Measurements from ENCODE around the gene BTBD17.

The BTBD17 gene

GRCh38 chr17:74359916-74360315 lies 1.8 kb downstream of the BTBD17 start:
- no peak for DNase-seq (ENCODE audit: low read depth in 2 of 2)

GRCh38 chr17:74358697-74359096 lies 3.0 kb downstream of the BTBD17 start:
- no peak for DNase-seq (ENCODE audit: low read depth in 2 of 2)

GRCh38 chr17:74357466-74357809 lies 4.2 kb downstream of the BTBD17 start:
- no peak for DNase-seq (ENCODE audit: low read depth in 2 of 2)

DNA sequence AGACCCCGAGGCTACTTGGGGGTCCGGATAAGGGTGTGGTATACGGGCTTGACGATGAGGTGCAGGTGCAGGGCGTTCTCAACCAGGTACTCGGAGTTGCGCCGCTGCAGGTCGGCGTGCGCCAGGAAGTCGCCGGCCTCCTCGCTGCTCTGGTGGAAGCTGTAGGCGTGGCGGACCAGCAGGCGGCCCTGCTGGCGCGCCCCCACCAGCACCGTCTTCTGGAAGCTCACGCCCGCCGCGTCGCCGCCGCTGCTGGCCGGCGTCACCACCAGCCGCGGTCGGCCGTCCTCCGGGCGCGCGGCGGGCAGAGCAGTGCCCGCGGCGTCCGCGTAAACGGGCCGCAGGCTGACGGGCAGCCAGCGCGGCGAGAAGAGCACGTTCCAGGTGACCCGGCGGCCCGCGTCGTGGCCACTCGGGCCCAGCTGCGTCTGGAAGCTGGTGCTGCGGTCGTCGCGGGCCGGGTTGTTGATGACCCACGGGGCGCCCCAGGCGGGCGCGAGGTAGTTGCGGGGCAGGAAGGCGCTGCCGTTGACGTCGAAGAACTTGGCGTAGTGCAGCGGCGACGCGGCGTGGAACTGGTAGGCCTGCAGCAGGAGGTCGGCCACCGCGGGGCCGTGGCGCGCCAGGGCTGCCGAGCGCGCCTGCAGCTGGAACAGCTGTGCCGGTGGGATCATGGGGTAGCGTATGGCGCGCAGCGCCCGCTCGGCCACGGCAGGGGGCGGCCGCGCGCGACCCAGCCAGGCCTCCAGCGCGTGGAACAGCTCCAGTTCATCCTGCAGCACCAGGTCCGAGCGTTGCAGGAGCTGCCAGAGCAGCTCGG lies 4.8 kb downstream of the BTBD17 start:
- no peak for DNase-seq (ENCODE audit: low read depth in 2 of 2)

DNA sequence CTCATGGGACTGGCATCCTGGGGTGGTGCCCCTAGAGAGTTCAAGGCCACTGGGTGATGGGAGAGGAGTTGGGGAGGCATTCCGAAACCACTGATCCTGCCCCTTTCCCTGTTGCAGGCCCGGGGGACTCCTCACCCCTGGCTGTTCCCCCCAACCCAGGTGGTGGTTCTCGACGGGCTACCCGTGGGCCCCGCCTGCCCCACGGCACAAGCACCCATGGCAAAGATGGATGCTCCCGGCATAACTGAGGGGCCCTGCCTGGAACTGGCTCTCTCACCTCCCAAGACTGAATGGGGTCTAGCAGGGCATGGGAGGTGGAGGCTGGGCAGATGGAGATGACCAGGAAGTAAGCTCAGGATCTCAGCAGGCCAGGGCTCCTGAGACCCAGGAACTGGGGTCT lies 6.6 kb downstream of the BTBD17 start:
- DNase-seq (ENCODE audit: low read depth in 2 of 2): no peak

GRCh38 chr17:74354561-74354960 lies 7.1 kb downstream of the BTBD17 start:
- DNase-seq (ENCODE audit: low read depth in 2 of 2): no peak

DNA sequence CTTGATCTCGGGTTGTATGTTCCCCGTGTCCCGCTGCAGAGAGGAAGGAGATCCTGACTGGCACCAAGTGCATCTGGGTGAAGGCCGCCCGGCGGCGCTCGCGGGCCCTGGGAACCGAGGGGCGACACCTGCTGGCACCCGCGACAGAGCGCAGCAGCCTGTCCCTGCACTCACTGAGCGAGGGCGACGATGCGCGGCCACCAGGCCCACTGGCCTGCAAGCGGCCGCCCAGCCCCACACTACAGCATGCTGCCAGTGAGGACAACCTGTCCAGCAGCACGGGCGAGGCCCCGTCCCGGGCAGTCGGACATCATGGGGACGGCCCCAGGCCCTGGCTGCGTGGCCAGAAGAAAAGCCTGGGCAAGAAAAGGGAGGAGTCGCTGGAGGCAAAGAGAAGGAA lies 7.5 kb downstream of the BTBD17 start:
- peak in 1 of 2 donors; percentile 22 for DNase-seq (ENCODE audit: low read depth in 2 of 2)

DNA sequence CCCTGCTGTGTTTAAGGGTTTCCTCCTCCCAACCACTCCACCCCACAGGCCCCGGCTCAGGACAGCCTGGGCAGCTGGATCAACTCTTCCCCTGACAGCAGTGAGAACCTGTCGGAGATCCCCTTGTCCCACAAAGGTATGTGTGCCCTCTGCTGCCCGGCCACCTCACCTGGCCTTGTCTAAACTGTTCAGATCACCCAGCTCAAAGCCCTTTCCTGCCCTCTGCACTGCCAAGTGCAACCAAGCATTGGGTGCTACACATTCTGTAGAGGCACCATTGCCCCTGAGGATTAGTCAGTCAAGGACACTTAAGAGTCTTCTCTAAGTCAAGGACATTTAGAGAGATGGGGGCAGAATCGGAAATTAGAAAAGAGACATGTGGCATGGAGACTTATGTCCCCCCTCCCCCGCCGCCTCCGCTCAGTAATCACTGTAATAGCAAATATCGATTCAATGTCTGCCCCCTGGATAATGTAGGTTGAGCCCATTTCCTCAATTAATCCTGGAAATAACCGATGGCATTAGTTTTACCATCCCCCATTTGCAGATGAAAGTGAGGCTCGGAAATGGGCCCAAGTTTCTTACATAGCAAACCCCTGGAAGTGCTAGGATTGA lies 8.1 kb downstream of the BTBD17 start:
- DNase-seq (ENCODE audit: low read depth in 2 of 2): no peak

DNA sequence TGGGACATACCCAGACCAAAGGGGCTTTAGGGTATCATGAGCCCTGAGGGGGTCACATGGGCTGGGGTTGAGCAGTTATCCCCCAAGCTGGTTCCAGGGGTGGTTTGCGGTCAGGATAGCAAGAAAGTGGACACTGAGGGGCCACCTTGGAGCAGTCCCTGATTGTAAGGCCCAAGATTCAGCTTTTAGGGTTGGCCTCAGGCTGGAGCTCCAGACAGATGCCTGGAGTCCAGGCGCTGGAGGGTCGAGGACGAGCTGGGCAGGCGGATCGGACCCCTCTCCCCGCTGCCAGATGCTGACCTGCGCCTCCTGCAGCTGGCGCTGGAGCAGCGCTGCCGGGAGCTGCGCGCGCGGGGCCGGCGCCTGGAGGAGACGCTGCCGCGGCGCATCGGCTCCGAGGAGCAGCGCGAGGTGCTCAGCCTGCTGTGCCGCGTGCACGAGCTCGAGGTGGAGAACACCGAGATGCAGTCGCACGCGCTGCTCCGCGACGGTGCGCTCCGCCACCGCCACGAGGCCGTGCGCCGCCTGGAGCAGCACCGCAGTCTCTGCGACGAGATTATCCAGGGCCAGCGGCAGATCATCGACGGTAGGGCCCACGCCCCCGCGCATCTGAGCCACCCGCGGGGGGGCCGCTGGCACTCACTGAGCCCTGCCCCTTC lies 10.0 kb downstream of the BTBD17 start:
- no peak for DNase-seq (ENCODE audit: low read depth in 2 of 2)

GRCh38 chr17:74350486-74350885 lies 11.2 kb downstream of the BTBD17 start:
- no peak for DNase-seq (ENCODE audit: low read depth in 2 of 2)

- no peak for DNase-seq (ENCODE audit: low read depth in 2 of 2)
Observed at GRCh38 chr17:74349120-74349519, 12.5 kb downstream of the BTBD17 start.

GRCh38 chr17:74347646-74348045 lies 14.0 kb downstream of the BTBD17 start:
- no peak for DNase-seq (ENCODE audit: low read depth in 2 of 2)

- DNase-seq (ENCODE audit: low read depth in 2 of 2): no peak
Observed at GRCh38 chr17:74345433-74346241, 16.0 kb downstream of the BTBD17 start.

DNA sequence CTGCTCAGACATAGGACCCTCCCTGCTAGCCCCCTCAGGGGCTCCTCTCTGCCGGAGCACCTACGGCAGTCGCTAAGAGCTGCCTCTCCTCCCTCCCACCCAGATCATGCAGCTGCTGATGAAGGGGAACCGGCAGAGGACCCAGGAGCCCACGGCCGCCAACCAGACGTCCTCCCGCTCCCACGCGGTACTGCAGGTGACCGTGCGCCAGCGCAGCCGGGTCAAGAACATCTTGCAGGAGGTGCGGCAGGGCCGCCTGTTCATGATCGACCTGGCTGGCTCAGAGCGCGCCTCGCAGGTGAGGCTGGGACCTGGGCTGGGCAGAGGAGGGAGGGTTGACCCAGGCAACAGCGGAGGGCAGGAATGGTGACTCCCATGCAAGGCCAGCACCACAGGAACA lies 17.0 kb downstream of the BTBD17 start:
- DNase-seq (ENCODE audit: low read depth in 2 of 2): no peak

- DNase-seq (ENCODE audit: low read depth in 2 of 2): no peak
Observed at GRCh38 chr17:74343526-74344284, 18.0 kb downstream of the BTBD17 start.

DNA sequence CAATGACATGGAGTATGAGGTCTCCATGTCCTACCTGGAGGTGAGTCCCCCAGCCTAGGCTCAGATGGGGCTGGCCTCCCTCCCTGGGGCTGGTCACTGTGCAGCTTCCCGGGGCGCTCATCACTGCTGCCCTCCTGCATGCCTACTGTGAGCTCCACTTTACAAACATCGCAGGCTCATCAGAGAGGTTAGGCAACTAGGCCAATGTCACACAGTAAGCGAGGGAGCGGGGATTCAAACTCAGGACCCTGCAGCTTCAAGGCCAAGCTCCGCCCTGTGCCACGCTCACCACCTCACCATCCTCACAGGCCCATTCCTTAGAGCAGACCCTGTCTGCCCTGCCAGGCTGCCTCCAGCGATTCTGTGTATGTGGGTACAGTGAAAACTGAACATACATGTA lies 18.5 kb downstream of the BTBD17 start:
- DNase-seq (ENCODE audit: low read depth in 2 of 2): no peak

DNA sequence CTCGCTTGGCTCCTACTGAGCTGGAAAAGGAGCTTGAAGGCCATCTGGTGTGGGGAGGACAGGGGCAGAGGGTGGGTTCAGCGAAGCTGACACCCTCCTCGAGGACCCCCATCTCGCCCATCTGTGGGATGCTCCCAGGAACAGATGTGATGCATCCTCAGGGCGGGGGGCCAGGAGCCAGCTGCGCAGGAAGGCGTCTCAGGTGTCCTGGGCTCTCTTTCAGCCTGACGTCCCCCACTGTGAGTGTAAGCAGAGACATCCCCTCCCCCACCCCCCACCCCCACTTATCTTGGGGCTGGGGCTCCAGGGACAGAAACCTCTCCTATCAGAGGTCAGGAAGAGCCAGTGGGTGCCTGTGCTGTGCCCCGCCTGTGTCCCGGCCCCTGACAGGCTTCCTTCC lies 19.4 kb downstream of the BTBD17 start:
- no peak for DNase-seq (ENCODE audit: low read depth in 2 of 2)

DNA sequence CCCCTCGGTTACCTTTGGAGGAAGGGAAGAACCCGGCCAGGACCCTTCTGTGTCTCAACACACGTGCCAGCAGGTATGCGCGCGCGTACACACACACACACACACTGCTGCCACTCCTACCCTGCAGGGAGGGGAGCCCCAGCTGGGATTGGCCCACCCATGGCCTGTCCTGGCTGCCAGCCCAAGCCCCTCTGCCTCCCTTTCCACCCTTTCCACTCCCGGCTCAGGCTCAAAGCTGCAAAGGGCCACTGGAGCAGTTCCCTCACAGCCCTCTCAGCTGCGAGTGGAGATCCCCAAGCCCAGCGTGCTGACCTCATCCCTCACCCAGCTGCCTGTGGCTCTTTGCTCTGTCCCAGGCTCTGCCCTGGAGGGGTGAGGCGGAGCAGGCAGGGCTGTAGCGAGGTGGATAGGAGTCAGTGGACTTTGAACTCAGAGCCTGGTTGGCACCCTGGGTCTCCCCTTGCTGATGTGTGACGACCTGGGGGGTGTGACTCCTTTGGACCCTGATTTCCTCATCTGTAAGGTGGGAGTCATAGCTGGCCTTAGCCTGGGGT lies 21.1 kb downstream of the BTBD17 start:
- no peak for DNase-seq (ENCODE audit: low read depth in 2 of 2)

DNA sequence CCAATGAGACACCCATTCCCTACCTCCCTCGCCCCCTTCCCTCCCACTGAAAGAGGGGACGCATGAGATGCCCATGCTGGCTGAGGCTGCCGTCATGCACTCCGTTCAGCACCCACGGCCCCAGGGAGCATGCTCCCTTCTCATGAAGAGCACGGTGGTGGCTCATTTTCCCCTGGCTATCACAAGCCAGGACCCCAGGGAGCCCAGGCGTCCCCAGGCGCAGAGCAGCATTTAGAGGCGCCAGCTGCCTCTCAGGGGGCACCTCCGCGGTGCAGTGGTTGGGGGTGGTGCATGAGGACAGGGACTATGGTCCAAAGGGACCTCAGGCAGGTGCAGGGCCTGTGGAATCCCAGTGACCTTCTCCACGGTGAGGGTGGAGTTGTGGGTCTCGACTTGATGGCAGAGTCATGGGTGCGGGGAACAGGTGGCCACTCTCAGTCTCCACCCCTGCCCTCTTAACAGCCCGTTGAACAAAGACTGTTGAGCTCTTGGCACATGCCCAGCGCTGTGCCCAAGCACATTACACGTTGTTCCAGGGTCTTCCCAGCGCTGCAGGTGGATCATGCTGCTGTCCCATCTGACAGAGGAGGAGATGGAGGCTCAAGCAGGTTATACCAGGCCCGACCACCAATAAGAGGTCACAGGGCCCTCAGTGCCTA lies 22.0 kb downstream of the BTBD17 start:
- DNase-seq (ENCODE audit: low read depth in 2 of 2): no peak

DNA sequence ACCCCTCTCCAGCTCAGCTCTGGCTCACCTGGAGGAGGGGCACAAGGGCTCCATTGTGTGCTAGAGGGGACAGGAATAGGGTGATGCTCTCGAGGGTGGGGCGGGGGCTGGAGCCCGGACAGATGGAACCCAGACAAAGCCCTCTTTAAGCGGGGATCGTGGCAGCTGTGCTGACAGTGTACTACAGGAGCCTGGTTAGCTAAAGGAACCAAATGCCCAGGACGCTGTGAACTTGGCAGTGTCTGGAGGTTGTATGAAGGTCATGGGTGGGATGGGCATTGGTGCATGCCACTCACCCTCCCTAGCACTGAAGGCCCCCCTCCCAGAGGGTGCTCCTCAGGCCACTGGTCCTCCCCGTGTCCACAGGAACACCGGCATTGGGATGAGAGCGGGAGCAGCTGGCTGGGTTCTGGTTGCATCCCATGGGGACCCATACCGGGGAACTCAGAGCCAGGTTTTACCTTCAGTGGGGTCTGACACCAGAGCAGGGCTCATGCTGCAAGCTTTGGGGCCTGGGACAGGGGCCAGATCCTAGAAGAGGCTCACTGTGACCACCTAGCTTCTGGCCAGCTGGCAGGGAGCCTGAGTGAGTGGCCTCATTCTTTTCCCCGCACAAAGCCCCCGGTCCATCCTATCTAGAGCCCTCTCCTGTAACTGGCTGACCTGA lies 23.7 kb downstream of the BTBD17 start:
- no peak for DNase-seq (ENCODE audit: low read depth in 2 of 2)
